SW480 (cell line): ENCODE results near the gene LRRC28.
A peak's percentile ranks its signal among the peaks of the same experiment; 100 is the strongest.

Experiments
- DNase-seq: peaks from one replicate; pipeline ENCODE4 v3.0.0-alpha.2; 2016; ENCODE audit warnings: low spot score

The LRRC28 gene

GRCh38 chr15:99249270-99249841, 1.9 kb upstream of the LRRC28 start, which contains the start of gene TTC23:
TSS of gene TTC23 (minus strand) at chr15:99249581. CDS start at chr15:99228712, 20,869 bp downstream.
- peak; percentile 77 for DNase-seq

DNA sequence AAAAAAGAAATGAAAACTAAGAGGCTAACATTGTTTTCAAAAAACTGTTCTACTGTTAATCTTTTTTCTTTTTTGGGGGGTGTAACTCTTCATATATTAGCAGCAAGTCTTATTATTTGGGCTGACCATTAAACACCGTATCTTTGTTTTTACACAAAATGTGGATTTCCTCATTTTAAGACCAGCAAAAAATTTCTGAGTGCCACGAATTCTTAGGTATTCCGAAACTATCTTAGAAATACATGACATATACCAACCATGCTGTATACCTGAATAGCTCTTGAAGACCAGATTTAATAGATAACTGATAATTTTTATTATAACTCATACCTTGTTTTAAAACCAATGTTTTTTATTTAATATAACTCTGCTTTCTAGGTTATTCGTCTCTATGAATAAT, 1.3 kb upstream of the LRRC28 start:
- no peak for DNase-seq

GRCh38 chr15:99250494-99250856, 806 bp upstream of the LRRC28 start:
- no peak for DNase-seq

DNA sequence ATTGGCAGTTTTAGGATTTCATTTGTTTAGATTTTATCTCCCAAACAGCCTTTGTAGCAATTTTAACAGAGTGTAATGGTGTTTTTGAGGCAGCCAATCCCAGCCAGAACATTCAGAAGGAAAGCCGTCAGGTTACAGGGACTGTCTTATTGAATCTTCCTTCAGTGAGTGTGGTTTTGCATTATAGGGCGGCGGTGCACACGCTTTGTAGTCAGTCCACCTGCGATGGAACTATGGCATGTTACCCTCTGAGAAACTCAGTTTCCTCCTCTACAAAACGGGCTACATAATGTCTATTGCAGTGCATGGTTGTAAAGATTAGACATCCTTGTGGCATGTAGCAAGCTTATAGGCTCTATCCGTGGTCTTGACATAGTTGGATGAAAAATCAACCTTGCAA, 1.0 kb downstream of the LRRC28 start:
- DNase-seq, result no peak

GRCh38 chr15:99253381-99254090, 2.3 kb downstream of the LRRC28 start:
- DNase-seq, result peak; percentile 52

DNA sequence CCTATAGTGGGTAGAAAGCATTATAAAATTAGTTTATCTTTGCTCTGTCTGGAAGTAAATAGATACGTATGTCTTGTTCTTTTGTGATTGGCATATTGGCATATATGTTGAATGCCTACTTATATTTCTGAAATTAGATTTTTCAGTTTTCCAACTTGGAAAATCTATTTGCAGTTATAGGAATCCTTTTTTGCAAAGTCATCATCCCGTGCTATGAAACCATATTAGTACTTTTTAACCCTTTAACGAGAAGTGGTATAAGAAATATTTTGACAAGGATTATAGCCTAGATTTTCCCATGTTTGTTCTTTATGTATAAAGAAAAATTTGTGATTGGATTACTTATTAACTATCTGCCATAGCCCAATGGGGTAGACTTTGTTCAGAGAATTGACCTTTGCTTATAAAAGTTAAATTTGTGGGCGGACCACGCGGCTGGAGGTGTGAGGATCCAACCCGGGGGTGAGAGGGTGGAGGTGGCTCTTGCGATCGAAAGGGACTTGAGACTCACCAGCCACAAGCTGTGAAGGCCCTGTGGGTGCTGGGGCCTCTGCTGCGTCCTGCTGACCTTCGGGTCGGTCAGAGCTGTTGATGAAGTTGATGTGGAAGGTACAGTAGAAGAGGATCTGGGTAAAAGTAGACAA, 5.9 kb downstream of the LRRC28 start:
- DNase-seq, result no peak

DNA sequence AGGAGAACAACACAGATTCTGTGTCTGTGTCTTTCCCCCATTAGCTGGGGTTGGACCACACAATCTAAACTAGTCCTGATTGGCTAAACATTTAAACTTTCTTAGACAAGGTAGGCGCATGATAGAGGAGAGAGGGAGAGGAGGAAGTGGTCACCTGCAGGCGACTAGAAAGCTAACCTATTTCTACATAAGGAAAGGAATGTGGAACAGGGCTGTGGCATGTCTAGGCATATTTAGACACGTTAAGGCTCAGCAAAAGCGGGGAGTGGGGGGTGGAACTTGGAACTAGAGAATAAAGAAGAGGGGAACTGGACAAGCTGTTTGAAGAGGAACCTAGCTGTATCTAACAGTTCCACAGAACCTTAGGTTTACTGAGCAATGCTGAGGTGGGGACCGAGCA, 12.8 kb downstream of the LRRC28 start:
- no peak for DNase-seq

DNA sequence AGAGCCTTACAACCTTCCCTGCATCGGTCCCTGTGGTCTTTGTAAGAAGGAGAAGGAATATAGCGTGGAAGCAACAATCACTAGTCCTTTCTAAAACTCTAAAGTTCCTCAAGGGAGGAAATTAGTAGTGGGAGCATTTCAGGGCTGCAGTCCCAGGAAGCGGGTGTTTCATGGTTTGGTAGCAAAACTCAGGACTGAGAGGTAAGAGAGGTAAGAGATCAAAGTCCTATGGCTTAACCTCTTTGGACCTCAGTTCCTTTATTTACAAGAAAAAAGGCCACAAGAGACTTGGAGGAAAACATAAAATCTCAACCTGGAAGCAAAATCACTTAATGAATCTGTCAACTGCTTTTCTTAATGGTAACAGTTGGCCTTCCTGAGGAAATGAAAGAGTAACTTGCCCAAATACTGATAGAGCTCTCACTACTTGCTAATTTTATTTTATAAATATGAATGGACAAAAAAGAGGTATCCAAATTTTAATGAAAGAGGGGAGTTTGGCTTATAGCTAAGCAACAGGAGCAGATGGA, 14.3 kb downstream of the LRRC28 start:
- no peak for DNase-seq

DNA sequence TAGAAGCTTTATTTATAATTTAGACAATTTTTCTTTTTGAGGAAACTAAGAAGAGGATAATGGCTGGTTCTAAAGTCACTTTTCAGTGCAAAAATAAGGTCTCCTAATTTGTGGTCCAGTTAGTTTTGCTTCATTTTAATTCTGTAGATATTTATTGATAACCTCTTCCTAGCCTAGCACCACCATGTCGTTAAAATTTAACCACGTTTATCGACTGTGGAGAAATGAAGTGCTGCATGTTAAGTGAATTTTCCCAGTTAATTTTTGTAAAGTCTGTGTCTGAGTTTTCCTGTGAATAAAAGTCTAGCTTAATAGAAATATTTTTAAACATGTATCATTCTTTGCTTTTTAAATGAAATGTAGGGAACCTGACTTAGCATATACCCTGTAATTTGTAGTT, 16.7 kb downstream of the LRRC28 start:
- DNase-seq, result no peak

GRCh38 chr15:99268431-99268830, 17.1 kb downstream of the LRRC28 start:
- DNase-seq, result no peak

- no peak for DNase-seq
Measured at GRCh38 chr15:99273801-99274200, 22.5 kb downstream of the LRRC28 start.

DNA sequence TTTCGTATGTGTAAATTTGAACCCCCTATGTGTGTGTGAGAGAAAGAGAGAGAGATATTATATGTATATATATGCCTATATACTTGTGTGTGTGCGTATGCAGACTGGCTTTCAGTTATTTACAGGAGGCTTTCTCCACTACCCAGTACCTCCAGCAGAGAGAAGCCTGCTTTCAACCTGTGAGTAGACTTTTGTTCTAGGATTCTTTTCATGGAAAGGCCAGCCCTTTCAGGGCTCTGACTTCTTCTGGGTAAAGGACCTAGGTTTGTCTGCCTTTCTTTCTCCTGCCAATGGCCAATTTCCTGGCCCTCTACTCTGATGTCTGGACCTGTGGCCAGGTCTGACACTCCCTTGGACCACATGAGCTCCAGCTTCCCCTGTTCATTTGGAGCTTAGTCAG, 23.8 kb downstream of the LRRC28 start:
- DNase-seq, result no peak

DNA sequence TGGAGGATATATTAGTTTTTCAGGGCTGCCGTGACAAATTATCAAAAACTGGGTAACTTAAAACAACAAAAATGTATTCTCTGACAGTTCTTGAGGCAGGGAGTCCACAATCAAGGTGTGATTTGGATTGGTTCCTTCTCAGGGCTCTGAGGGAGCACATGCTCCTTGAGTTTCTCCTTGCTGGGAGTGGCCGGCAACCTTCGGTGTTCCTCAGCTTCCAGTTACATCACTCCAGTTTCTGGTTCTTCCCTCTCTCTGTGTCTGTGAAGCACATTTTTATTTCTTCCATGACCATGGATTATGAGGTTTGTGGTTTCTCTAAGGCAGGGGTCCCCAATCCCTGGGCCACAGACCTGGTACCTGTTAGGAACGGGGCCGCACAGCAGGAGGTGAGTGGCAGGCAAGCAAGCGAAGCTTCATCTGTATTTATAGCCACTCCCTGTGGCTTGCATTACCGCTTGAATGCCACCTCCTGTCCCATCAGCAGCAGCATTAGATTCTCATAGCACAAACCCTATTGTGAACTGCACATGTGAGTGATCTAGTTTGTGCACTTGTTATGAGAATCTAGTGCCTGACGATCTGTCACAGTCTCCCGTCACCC, 24.3 kb downstream of the LRRC28 start:
- DNase-seq, result peak; percentile 5

GRCh38 chr15:99279290-99279689, 28.0 kb downstream of the LRRC28 start:
- no peak for DNase-seq

GRCh38 chr15:99279827-99280226, 28.5 kb downstream of the LRRC28 start:
- no peak for DNase-seq

DNA sequence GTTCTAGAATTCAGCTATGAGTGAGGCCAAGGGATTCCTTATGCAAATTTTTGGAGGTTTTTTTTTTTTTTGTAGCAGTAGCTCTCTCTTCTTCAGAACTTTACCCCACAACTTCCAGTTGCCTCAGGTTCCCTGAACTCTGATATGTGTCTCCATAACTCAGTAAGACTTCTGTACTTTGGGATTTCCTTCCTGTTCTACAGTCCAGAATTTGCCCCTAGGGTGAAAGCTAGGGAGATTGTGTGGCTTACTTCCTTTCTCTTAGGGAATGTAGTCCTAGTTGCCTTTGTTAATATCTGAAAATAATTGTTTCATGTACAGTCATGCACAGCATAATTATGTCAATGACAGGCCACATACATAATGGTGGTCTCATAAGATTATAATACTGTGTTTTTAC, 30.8 kb downstream of the LRRC28 start:
- DNase-seq, result no peak

DNA sequence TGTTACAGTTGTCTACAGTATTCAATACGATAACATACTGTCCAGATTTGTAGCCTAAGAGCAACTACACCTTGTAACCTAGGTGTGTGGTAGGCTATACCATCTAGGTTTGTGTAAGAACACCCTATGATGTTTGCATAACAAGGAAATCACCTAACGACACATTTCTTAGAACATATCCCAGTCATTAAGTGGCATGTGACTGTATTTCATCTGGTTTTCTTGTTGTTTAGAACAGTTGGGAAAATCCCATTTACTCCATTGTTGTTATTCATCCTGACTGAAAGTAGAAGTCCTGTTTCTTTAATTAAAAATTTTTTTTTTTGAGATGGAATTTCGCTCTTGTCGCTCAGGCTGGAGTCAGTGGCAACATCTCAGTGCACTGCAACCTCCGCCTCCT, 31.3 kb downstream of the LRRC28 start:
- DNase-seq, result no peak

GRCh38 chr15:99283717-99284116, 32.4 kb downstream of the LRRC28 start:
- no peak for DNase-seq

- DNase-seq, result no peak
Measured at GRCh38 chr15:99291643-99292042, 40.4 kb downstream of the LRRC28 start.

GRCh38 chr15:99295840-99296239, 44.6 kb downstream of the LRRC28 start:
- DNase-seq, result no peak

- no peak for DNase-seq
Measured at GRCh38 chr15:99296386-99296785, 45.1 kb downstream of the LRRC28 start.

- no peak for DNase-seq
Measured at GRCh38 chr15:99303907-99304306, 52.6 kb downstream of the LRRC28 start.
